GM12864 (cell line): ENCODE measurements around the gene DLK2.

Experiments
- DNase-seq: peaks from one replicate; pipeline ENCODE4 v3.0.0-alpha.2; 2011; ENCODE audit warnings: low read depth
- H3K4me3 ChIP-seq: 2 replicates; pipeline ENCODE4 v1.5.1; 2011; ENCODE audit warnings: mild to moderate bottlenecking, low read depth, low read length, control low read depth
- CTCF ChIP-seq: IDR thresholded peaks from 2 replicates; pipeline ENCODE4 v1.5.1; 2011; ENCODE audit warnings: low read depth, mild to moderate bottlenecking, moderate library complexity, low read length, control low read depth, inconsistent platforms; ENCODE audit errors: missing control alignments

The DLK2 gene

GRCh38 chr6:43481075-43481474 lies 25.7 kb upstream of the DLK2 start:
- no peak overlapping the region for H3K4me3 ChIP-seq
- no peak for TF ChIP-seq CTCF
- no peak for DNase-seq

- H3K4me3 ChIP-seq = peak overlapping the region; percentile 86
- TF ChIP-seq CTCF = no peak
- no peak for DNase-seq
These were observed 22.6 kb upstream of the DLK2 start for GRCh38 chr6:43478008-43478372.

- peak; percentile 46 for DNase-seq
- no peak for TF ChIP-seq CTCF
These were observed 22.1 kb upstream of the DLK2 start, which contains the start of gene TJAP1 for GRCh38 chr6:43477235-43478007. Gene TJAP1, plus strand, starts transcription at chr6:43477570. Its CDS starts 21,432 bp downstream, at chr6:43499002.

GRCh38 chr6:43476746-43477145 lies 21.4 kb upstream of the DLK2 start:
- no peak for DNase-seq
- H3K4me3 ChIP-seq = peak overlapping the region; percentile 86; the same call in 1 of the 2 replicates
- no peak for TF ChIP-seq CTCF

More at GRCh38 chr6:43477235-43478007, 22.1 kb upstream of the DLK2 start, which contains the start of gene TJAP1:
- H3K4me3 ChIP-seq = peak within 1 kb of the TSS; percentile 86

- no peak for DNase-seq
- no peak overlapping the region for H3K4me3 ChIP-seq
- no peak for TF ChIP-seq CTCF
These were observed 20.2 kb upstream of the DLK2 start for GRCh38 chr6:43475516-43475915.

- no peak for DNase-seq
- TF ChIP-seq CTCF = no peak
- no peak overlapping the region for H3K4me3 ChIP-seq
These were observed 17.2 kb upstream of the DLK2 start for GRCh38 chr6:43472515-43472914.

GRCh38 chr6:43471399-43471798 lies 16.1 kb upstream of the DLK2 start:
- H3K4me3 ChIP-seq = no peak overlapping the region
- no peak for TF ChIP-seq CTCF
- no peak for DNase-seq
